Right forelimb (tissue), 1 donor: ENCODE measurements around the gene RIOK2.
"Not testable (repeated sequence)": the region's sequence is repeated elsewhere in the genome, so short reads cannot be mapped to it uniquely, and the experiment has no call there.

Experiments used
- DNase-seq: peaks from one replicate; pipeline ENCODE4 v3.0.0-alpha.2; 2018

RIOK2 gene

DNA sequence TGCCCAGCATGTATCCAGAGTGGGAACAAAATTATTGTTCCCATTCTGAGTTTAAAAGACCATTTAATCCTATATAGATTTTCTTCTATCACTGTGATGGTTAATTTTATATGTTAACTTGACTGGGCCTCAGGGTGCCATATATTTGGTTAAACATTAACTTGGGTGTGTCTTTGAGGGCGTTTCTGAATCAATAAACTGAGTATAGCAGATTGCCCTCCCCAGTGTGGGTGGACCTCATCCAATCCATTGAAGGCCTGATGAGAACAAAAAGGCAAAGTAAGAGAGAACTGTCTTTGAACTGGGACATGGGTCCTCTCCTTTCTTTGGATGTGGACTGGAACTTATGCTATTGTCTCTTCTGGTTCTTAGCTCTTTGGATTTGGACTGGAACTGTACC lies 17.3 kb downstream of the RIOK2 start:
- no peak for DNase-seq

GRCh38 chr5:97164846-97165245 lies 18.2 kb downstream of the RIOK2 start:
- DNase-seq: no peak

GRCh38 chr5:97163790-97164285 lies 19.2 kb downstream of the RIOK2 start:
- no peak for DNase-seq

GRCh38 chr5:97163360-97163764 lies 19.7 kb downstream of the RIOK2 start:
- no peak for DNase-seq

DNA sequence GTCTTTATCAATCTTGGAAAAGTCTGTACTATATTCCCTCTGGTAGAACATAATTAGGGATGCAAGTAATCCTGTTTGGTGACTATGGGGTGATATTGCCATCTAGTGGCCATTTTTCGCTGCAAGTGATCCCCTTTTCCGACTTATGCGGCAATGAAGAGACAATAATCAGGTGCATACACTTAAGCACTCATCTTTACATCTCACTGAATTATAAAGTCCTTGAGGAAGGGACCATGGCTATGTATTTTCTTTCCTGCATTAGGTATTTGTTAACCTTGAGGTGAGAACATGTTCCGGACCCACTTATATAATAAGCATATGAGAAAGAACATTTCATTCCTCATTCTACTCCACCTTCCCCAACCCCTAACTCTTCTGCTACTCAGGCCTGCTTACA lies 21.0 kb downstream of the RIOK2 start:
- peak; percentile 62 for DNase-seq

- no peak for DNase-seq
Observed at GRCh38 chr5:97157689-97158088, 25.4 kb downstream of the RIOK2 start.

- no peak for DNase-seq
Observed at GRCh38 chr5:97151370-97151769, 31.7 kb downstream of the RIOK2 start.

GRCh38 chr5:97150401-97150800 lies 32.6 kb downstream of the RIOK2 start:
- DNase-seq: no peak

DNA sequence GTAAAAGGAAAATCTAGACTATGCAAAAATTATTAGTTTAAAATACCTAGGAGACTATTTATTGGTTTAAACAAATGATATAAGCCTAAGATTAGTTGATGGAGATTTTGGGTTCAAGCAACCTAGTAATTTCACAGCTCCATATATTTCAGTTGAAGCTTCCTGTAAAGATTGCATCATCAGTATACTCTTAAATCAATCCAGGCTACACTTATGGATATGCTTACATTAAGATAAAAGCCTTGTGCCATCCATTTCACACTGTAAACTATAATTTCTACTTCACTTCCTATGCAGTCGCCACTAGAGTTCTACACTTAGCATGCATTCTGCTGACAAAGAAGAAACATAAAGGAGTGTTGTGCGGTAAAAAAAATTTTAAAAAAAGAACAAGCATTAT lies 33.3 kb downstream of the RIOK2 start:
- DNase-seq: no peak

- DNase-seq: no peak
Observed at GRCh38 chr5:97148288-97148687, 34.8 kb downstream of the RIOK2 start.

DNA sequence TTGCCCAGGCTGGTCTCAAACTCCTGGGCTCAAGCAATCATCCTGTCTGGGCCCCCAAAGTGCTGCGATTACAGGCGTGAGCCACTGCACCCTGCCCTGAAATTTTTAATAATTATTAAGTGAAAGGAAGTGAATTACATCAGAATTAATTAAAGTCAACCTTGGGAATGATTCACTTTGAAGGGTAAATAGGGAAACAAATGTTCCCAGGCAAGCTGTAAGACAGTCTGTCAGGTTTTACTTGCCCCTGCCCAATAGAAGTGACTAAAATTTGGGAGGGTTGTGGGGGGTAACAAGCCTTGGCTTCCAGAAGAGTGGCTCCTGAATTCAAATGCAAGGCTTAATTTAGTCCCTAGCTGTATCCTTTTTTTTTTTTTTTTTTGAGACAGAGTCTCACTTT lies 39.3 kb downstream of the RIOK2 start:
- DNase-seq: no peak

DNA sequence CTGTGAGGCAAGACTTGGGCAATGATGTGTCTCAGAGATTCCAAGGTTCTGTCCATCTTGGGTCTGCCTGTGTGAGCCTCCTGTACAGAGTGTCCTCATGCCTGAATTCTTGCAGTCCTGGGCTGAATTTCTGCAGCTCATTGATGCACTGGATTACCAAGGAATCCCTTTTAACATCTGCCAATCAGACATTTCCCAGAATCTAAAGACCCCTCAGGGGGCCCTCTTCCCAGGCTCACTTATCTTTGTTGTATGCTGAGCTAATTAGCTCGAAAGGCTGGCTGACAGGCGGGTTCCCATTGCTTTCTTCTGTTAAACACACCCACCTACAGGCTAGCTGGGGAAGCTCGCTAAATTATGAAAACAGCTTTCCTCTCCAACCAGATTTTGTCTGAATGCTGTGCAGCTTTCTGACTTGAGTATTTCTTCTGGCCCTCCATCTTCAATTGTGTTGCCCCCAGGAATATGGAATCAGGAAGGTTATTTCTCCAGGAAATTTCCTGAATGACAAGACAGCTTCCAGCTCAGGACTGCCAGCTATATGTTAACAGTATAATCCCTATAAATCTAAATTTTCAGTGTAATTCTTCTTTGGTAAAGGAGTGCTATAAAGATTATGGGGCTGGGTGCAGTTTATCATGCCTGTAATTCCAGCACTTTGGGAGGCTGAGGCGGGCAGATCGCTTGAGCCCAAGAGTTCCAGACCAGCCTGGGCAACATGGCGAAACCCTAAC lies 40.4 kb downstream of the RIOK2 start, which contains the start of gene LIX1:
LIX1 (minus strand) TSS at position 91 of the 734 bp plus-strand sequence; CDS start at position 56, 35 bp downstream.
- peak; percentile 62 for DNase-seq

GRCh38 chr5:97141539-97141938 lies 41.5 kb downstream of the RIOK2 start:
- no peak for DNase-seq

DNA sequence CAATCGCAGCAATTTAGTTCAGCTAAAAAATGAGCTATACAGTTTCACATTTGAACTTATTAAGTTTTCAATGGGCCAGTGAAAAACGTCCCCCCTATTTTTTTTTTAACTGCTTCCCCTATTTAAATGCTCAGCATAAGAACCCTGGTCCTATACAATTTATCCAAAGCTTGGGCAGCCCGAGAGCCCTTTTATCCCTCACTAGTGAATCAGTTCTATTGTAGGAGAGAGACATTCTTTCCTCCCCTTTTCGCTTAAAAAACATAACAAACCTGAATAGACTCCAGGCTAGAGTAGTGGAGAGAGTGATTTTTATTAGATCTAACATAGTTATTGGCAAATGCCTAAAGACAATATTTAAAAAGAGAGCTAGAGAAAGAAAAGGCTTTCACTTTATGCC lies 42.0 kb downstream of the RIOK2 start:
- DNase-seq: no peak

GRCh38 chr5:97140250-97140649 lies 42.8 kb downstream of the RIOK2 start:
- not testable (repeated sequence) for DNase-seq

- DNase-seq: no peak
Observed at GRCh38 chr5:97136475-97136874, 46.6 kb downstream of the RIOK2 start.

DNA sequence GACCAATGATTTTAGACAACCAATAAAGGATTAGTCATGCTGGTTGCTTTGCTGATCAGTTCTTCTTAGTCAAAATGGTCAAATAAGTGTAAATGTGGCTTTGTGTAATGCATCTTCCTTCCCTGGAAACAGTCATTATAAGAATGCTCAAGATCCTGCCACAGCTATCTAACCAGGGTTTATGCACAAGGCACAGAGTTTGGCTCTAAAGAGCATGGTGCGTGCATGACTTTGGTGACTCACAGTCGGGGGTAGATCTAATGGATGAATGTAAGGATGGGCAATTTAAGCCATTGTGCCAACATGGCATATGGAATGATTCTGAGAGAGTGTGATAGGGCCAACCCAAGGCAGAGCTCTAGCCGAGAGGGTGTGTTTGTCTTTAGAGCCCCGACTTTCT lies 47.2 kb downstream of the RIOK2 start:
- no peak for DNase-seq

GRCh38 chr5:97134634-97135033 lies 48.4 kb downstream of the RIOK2 start:
- no peak for DNase-seq

DNA sequence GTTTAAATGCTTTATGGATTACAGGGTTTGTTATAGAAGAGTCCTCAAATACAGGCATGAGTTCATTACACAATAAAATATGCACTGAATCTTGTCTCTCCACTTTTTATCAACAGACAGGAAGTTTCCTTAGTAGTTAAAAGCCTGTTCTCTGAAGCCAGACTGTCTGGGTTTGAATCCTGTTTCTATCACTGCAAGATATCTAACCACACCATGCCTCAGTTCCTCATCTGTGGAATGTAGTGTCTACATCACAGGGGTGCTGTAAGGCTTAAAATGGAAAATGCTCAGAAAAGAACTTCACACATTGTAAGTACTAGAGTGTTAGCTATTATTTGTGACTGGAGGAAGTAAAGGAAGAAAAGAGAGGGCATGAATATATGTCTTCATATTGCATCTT lies 49.9 kb downstream of the RIOK2 start:
- no peak for DNase-seq

DNA sequence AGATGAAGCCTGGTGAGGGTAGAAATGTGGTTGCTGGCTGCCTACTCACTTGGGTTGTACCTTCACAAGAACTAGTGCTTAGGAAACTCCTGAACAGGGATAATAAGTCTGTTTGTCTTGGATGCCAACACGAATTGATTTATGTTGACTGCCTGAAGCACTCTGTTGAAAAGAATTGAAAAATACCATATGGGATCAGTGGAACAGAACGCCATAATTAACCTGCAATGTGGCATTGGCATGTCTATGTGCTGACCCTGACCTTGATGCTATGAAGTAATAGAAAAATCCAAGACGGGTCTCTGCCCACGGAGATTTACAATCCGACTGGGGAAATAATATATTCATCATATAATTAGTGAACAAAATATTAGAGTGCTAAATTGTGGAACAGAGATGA lies 51.1 kb downstream of the RIOK2 start:
- DNase-seq: no peak

- no peak for DNase-seq
Observed at GRCh38 chr5:97131139-97131710, 51.8 kb downstream of the RIOK2 start.

DNA sequence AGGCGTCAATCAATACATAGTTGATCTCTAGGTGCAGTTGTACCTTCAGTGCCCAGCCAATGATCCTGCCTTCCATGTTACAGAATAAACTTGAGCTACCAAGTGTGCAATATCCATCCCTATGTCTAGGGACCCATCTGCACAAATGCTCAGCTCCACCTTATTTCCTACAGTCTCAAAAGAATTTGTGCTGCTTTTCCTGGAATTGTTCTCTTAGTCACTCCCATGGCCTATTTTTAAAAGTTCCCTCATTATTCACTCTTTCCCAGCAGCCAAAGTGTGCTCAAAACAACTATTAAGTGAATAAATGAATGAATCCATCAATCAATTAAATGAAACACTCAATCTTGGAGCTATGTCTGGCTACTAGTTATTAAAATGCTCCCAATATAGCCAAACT lies 55.3 kb downstream of the RIOK2 start:
- no peak for DNase-seq

GRCh38 chr5:97125125-97125683 lies 57.8 kb downstream of the RIOK2 start:
- DNase-seq: no peak

- no peak for DNase-seq
Observed at GRCh38 chr5:97124335-97124734, 58.7 kb downstream of the RIOK2 start.
